K562 (cell line): ENCODE results near the gene TBRG1.

ENCODE experiments used
- ATF3 ChIP-seq, 2 experiments: fragments of 450-650 bp in 1 of 2; sonication (generic) in 1 of 2; formaldehyde crosslinking in 1 of 2; IDR thresholded peaks in 1 of 2; conservative IDR thresholded peaks in 1 of 2; 2 replicates each; pipeline versions ENCODE4 v1.6.1 to v1.8.1; 2016 to 2023; ENCODE audit warnings: mild to moderate bottlenecking in 2 of 2, moderate library complexity in 2 of 2, inconsistent platforms in 1 of 2, missing genetic modification reagents in 1 of 2
- MLX ChIP-seq, 2 experiments: fragments of 450-650 bp in 1 of 2; sonication (generic) in 1 of 2; formaldehyde crosslinking; conservative IDR thresholded peaks; 2 replicates each; pipeline versions ENCODE4 v1.4.0 to v1.8.1; 2020 to 2022; ENCODE audit warnings: mild to moderate bottlenecking in 1 of 2, missing genetic modification reagents in 1 of 2
- POLR2AphosphoS5 ChIP-seq: IDR thresholded peaks from 2 replicates; pipeline ENCODE4 v1.6.1; 2011; ENCODE audit warnings: mild to moderate bottlenecking, low read depth, low read length, moderate library complexity; ENCODE audit not compliant: control insufficient read depth, insufficient read depth
- RAD21 ChIP-seq, 2 experiments: fragments of 250-450 bp in 1 of 2; fragments of 450-650 bp in 1 of 2; sonication (Bioruptor Pico) in 1 of 2; formaldehyde crosslinking in 1 of 2; IDR thresholded peaks in 1 of 2; conservative IDR thresholded peaks in 1 of 2; 2 replicates each; pipeline versions ENCODE4 v1.4.0 to v1.8.0; 2020 to 2022; ENCODE audit warnings: mild to moderate bottlenecking in 2 of 2, moderate library complexity in 1 of 2
- SETDB1 ChIP-seq: IDR thresholded peaks from one replicate; pipeline ENCODE4 v1.6.1; 2012; ENCODE audit warnings: low read length, control low read depth, inconsistent platforms
- TAF1 ChIP-seq: IDR thresholded peaks from 2 replicates; pipeline ENCODE4 v1.6.1; 2011; ENCODE audit warnings: mild to moderate bottlenecking, low read length, moderate library complexity; ENCODE audit not compliant: insufficient read depth, control insufficient read depth, severe bottlenecking; ENCODE audit errors: extremely low read depth
- TARDBP ChIP-seq: fragments of 450-650 bp; IDR thresholded peaks from 2 replicates; pipeline ENCODE4 v1.6.1; 2016

GRCh38 chr11:124629961-124630360, 7.3 kb downstream of the TBRG1 start:
- TF ChIP-seq TAF1, result no peak
- TF ChIP-seq SETDB1, result no peak
- TF ChIP-seq RAD21 (CRISPR knock-in tag; conservative IDR thresholded peaks at IDR 0.05 in 1 of 2, IDR thresholded peaks at IDR 0.05 in 1 of 2), result no peak
- TF ChIP-seq MLX (CRISPR knock-in tag; conservative IDR thresholded peaks at IDR 0.05), result no peak
- no peak for TF ChIP-seq ATF3 (IDR thresholded peaks at IDR 0.05)
- no peak for TF ChIP-seq ATF3 (CRISPR knock-in tag; conservative IDR thresholded peaks at IDR 0.05)
- no peak for TF ChIP-seq POLR2AphosphoS5
- TF ChIP-seq TARDBP, result no peak
